Measurements from ENCODE around the gene SCAF8. TPM values are rescaled to one million over a fixed set of nuclear protein-coding genes. Genes with fewer than 3 reads are reported as not detected.

SCAF8 gene
- total and polyA plus RNA-seq, 2 of the 4 experiments (the other 2 are of a cell fraction): 16.1 to 23.5 TPM

GRCh38 chr6:154766288-154766687, 33.1 kb downstream of the SCAF8 start:
- H4K8ac ChIP-seq (ENCODE audit: low read depth in 2 of 2, low read length in 2 of 2): no peak overlapping the region
- peaks cover 18 to 77% of the 10 kb centered on the region in 2 experiments for H3K79me1 ChIP-seq (ENCODE audit: low read depth in 1 of 2, low read length in 2 of 2)
- dilution Hi-C loops (cut with HindIII; ENCODE audit: low sequenced_read_pairs, unreplicated experiment): no loop called here
- H2BK120ac ChIP-seq (ENCODE audit: low read depth, low read length): no peak overlapping the region
- H3K4me2 ChIP-seq (ENCODE audit: low read depth, low read length): no peak overlapping the region
- TF ChIP-seq MAZ (IDR thresholded peaks at IDR 0.05; ENCODE audit: borderline replicate concordance, low read depth, low read length): no peak
- TF ChIP-seq CEBPB (IDR thresholded peaks at IDR 0.05; ENCODE audit: low read depth, low read length): no peak
- TF ChIP-seq RFX5 (IDR thresholded peaks at IDR 0.05; ENCODE audit: low read depth, low read length): no peak
- TF ChIP-seq CHD1 (IDR thresholded peaks at IDR 0.05; ENCODE audit: low read depth, low read length): no peak
- no peak for TF ChIP-seq FOS (IDR thresholded peaks at IDR 0.05; ENCODE audit: low read depth, low read length)
- TF ChIP-seq RAD21 (IDR thresholded peaks at IDR 0.05; ENCODE audit: low read length): no peak
- TF ChIP-seq POLR2A (IDR thresholded peaks at IDR 0.05; ENCODE audit: low read depth, low read length): no peak
- no peak for TF ChIP-seq CTCF (conservative IDR thresholded peaks at IDR 0.05; ENCODE audit: low read depth, low read length)
- no peak for TF ChIP-seq MAFK (IDR thresholded peaks at IDR 0.05; ENCODE audit: low read depth, low read length)
- TF ChIP-seq BHLHE40 (IDR thresholded peaks at IDR 0.05; ENCODE audit: low read depth, low read length): no peak
- TF ChIP-seq NFE2L2 (IDR thresholded peaks at IDR 0.05; ENCODE audit: low read depth, low read length): no peak
- no peak for TF ChIP-seq ELK1 (IDR thresholded peaks at IDR 0.05; ENCODE audit: borderline replicate concordance, low read depth, low read length)
- TF ChIP-seq RCOR1 (IDR thresholded peaks at IDR 0.05; ENCODE audit: insufficient replicate concordance, low read length): no peak
- TF ChIP-seq USF2 (IDR thresholded peaks at IDR 0.05; ENCODE audit: low read depth, low read length): no peak
- TF ChIP-seq SMC3 (IDR thresholded peaks at IDR 0.05; ENCODE audit: low read depth, low read length): no peak
- no peak for TF ChIP-seq MXI1 (IDR thresholded peaks at IDR 0.05; ENCODE audit: borderline replicate concordance, low read depth, low read length)
- H3K18ac ChIP-seq (ENCODE audit: low read depth, low read length): no peak overlapping the region
- H3K9me3 ChIP-seq (ENCODE audit: control insufficient read depth, insufficient read depth, low read length): no peaks in the 10 kb centered on the region
- H2AK5ac ChIP-seq (ENCODE audit: low read depth, low read length): no peak overlapping the region
- no peak overlapping the region for H2AFZ ChIP-seq (replicated peaks; ENCODE audit: low read length, poor library complexity)
- POLR2A ChIA-PET (ENCODE audit: unreplicated experiment): no interaction called here
- H2BK15ac ChIP-seq (ENCODE audit: low read depth, low read length): no peak overlapping the region
- no peak overlapping the region for H4K5ac ChIP-seq (ENCODE audit: low read depth, low read length)
- H3K23ac ChIP-seq (ENCODE audit: low read depth, low read length): no peak overlapping the region
- H4K91ac ChIP-seq (ENCODE audit: insufficient read depth, low read depth, low read length): no peak overlapping the region
- H3K4me1 ChIP-seq (ENCODE audit: control insufficient read depth, insufficient read depth, low read length): peaks cover 15% of the 10 kb centered on the region
- peaks cover 13% of the 10 kb centered on the region for H3K9me1 ChIP-seq (ENCODE audit: insufficient read depth, low read length)
- H3K27ac ChIP-seq (ENCODE audit: insufficient read depth, low read length): no peak overlapping the region
- CTCF ChIA-PET: no interaction called here
- H4K20me1 ChIP-seq (ENCODE audit: insufficient read depth, low read length): peaks cover 97% of the 10 kb centered on the region
- no peak for DNase-seq
- H3K27me3 ChIP-seq (ENCODE audit: control insufficient read depth, insufficient read depth, low read length): no peaks in the 10 kb centered on the region
- H2AK9ac ChIP-seq (replicated peaks; ENCODE audit: low read depth, low read length, poor library complexity): no peak overlapping the region
- H3K4ac ChIP-seq (ENCODE audit: low read depth, low read length): no peak overlapping the region
- no peak overlapping the region for H3K4me3 ChIP-seq (ENCODE audit: insufficient read depth, low read depth, low read length)
- ATAC-seq (ENCODE audit: low read depth): no peak
- H2BK20ac ChIP-seq (ENCODE audit: low read depth, low read length): no peak overlapping the region
- H3K14ac ChIP-seq (replicated peaks; ENCODE audit: low read depth, low read length): no peak overlapping the region
- no peaks in the 10 kb centered on the region for H3K36me3 ChIP-seq (ENCODE audit: control insufficient read depth, insufficient read depth, low read length)
- no CpG with 5 or more reads among the region's 3 CpGs for WGBS, 2 experiments (ENCODE audit: extremely low coverage in 2 of 2, insufficient read length in 1 of 2)
- H2BK5ac ChIP-seq (ENCODE audit: low read depth, low read length, poor library complexity, severe bottlenecking): no peak overlapping the region
- in situ Hi-C loops (cut with MboI; ENCODE audit: low sequenced_read_pairs): no loop called here
- no peak overlapping the region for H3K9ac ChIP-seq (ENCODE audit: low read depth, low read length)
- no peak overlapping the region for H3K56ac ChIP-seq (ENCODE audit: extremely low read depth, insufficient read depth, low read length)
- BruUV-seq (replicated peaks): no TSS peak
- intact Hi-C loops (cut with micrococcal nuclease): no loop called here
